K562 (cell line): Measurements from ENCODE around the gene COPA. TPM values are rescaled to one million over a fixed set of nuclear protein-coding genes. Genes with fewer than 3 reads are reported as not detected.

ENCODE experiments used
- ATAC-seq: fragments of 200-7000 bp; cut with Tn5 transposase; 3 replicates; pipeline ENCODE4 v1.9.1; 2020; ENCODE audit warnings: moderate library complexity
- BruUV-seq: library from RNA; stranded (reverse); fragments of 400-500 nt; replicated peaks from 2 replicates; lab custom pipeline; 2021; lab: Mats Ljungman, UMichigan
- CTCF ChIA-PET: fragments of 300-600 bp; formaldehyde crosslinking; extraction: SDS; loops from one replicate; lab custom pipeline; 2021; ENCODE audit warnings: low intra/inter-chr PET ratio; lab: Yijun Ruan, JAX
- POLR2A ChIA-PET: fragments of 300-600, 350-650 bp; sonication (Branson Sonifier 250); formaldehyde crosslinking; extraction: SDS; loops from one replicate; lab custom pipeline; 2021; ENCODE audit warnings: antibody characterized with exemption, inconsistent platforms; lab: Yijun Ruan, JAX
- DNase-seq, 4 experiments: peaks; one replicate each; pipeline versions ENCODE4 v3.0.0 to v3.0.0-alpha.2; 2011 to 2018; ENCODE audit warnings: low spot score in 3 of 4, mixed read lengths in 3 of 4; ENCODE audit errors: extremely low read depth in 1 of 4
- FAIRE-seq: peaks from 2 replicates; lab custom pipeline; 2011; peaks lifted over from hg19 to GRCh38; lab: Jason Lieb, UNC
- H2AFZ ChIP-seq: 2 replicates; pipeline ENCODE4 v1.6.0; 2011; ENCODE audit warnings: low read depth, low read length, control low read depth, inconsistent platforms
- H3K27ac ChIP-seq: fragments of 200-600 bp; 3 replicates; pipeline ENCODE4 v1.8.0; 2011; ENCODE audit warnings: low read depth, mild to moderate bottlenecking, control low read depth, inconsistent platforms, low read length, moderate library complexity, mixed read lengths; ENCODE audit errors: extremely low read depth
- H3K27me3 ChIP-seq, 2 experiments: fragments of 300-600 bp in 1 of 2; 2 replicates in 1 of 2; 3 replicates in 1 of 2; pipeline versions ENCODE4 v1.6.0 to v1.8.0; 2011; ENCODE audit warnings: inconsistent platforms in 2 of 2, low read length in 2 of 2, mild to moderate bottlenecking in 1 of 2, mixed read lengths in 1 of 2, moderate library complexity in 1 of 2; ENCODE audit not compliant: control insufficient read depth in 2 of 2, insufficient read depth in 2 of 2
- H3K36me3 ChIP-seq: fragments of 300-600 bp; 3 replicates; pipeline ENCODE4 v1.8.0; 2011; ENCODE audit warnings: mild to moderate bottlenecking, low read length, inconsistent platforms; ENCODE audit not compliant: control insufficient read depth, insufficient read depth
- H3K4me1 ChIP-seq, 2 experiments: fragments of 200-600 bp in 1 of 2; replicated peaks in 1 of 2; 2 replicates in 1 of 2; 3 replicates in 1 of 2; pipeline versions ENCODE4 v1.5.1 to v1.8.0; 2011; ENCODE audit warnings: inconsistent platforms in 2 of 2, low read length in 2 of 2, mild to moderate bottlenecking in 1 of 2, mixed read lengths in 1 of 2, moderate library complexity in 1 of 2; ENCODE audit not compliant: control insufficient read depth in 2 of 2, insufficient read depth in 2 of 2
- H3K4me2 ChIP-seq: 2 replicates; pipeline ENCODE4 v1.6.1; 2011; ENCODE audit warnings: low read length, control low read depth, inconsistent platforms, mixed read lengths; ENCODE audit not compliant: insufficient read depth
- H3K4me3 ChIP-seq: fragments of 200-600 bp; sonication (generic), shearing (Covaris generic); 2 replicates; pipeline ENCODE4 v1.5.1; 2016; ENCODE audit warnings: control low read depth, inconsistent platforms
- H3K79me2 ChIP-seq: fragments of 200-600 bp; 3 replicates; pipeline ENCODE4 v1.8.0; 2011; ENCODE audit warnings: low read length, inconsistent platforms; ENCODE audit not compliant: control insufficient read depth, insufficient read depth
- H3K9ac ChIP-seq, 2 experiments: 2 replicates each; pipeline versions ENCODE4 v1.6.0 to v1.6.1; 2011; ENCODE audit warnings: low read depth in 2 of 2, low read length in 2 of 2, control low read depth in 1 of 2, inconsistent platforms in 1 of 2, mild to moderate bottlenecking in 1 of 2, mixed read lengths in 1 of 2; ENCODE audit not compliant: insufficient read depth in 1 of 2
- H3K9me1 ChIP-seq: one replicate; pipeline ENCODE4 v1.6.0; 2011; ENCODE audit warnings: inconsistent platforms, mild to moderate bottlenecking, low read length, moderate library complexity; ENCODE audit not compliant: control insufficient read depth, insufficient read depth
- H3K9me3 ChIP-seq: replicated peaks from 2 replicates; pipeline ENCODE4 v1.5.1; 2011; ENCODE audit warnings: low read depth, low read length, inconsistent platforms; ENCODE audit not compliant: control insufficient read depth, insufficient read depth
- H4K20me1 ChIP-seq: replicated peaks from 2 replicates; pipeline ENCODE4 v1.6.1; 2011; ENCODE audit warnings: low read length, inconsistent platforms, mixed read lengths; ENCODE audit not compliant: control insufficient read depth, insufficient read depth
- CHD2 ChIP-seq: IDR thresholded peaks from 2 replicates; pipeline ENCODE4 v1.6.1; 2011; ENCODE audit warnings: low read depth, low read length
- ETV6 ChIP-seq, 3 experiments: fragments of 150-350 bp in 1 of 3; sonication (generic) in 1 of 3; formaldehyde crosslinking in 1 of 3; IDR thresholded peaks; 2 replicates each; pipeline versions ENCODE4 v1.6.1 to v1.8.0; 2014 to 2022; ENCODE audit warnings: borderline replicate concordance in 2 of 3, low read depth in 2 of 3, antibody characterized with exemption in 1 of 3, low read length in 1 of 3, mild to moderate bottlenecking in 1 of 3, missing genetic modification reagents in 1 of 3
- HDAC3 ChIP-seq: fragments of 450-650 bp; IDR thresholded peaks from 2 replicates; pipeline ENCODE4 v1.6.1; 2018; ENCODE audit warnings: borderline replicate concordance, mild to moderate bottlenecking, moderate library complexity; ENCODE audit not compliant: partially characterized antibody
- HNRNPK ChIP-seq: fragments of 200-400 bp; formaldehyde crosslinking; IDR thresholded peaks from one replicate; pipeline ENCODE4 v1.6.1; 2018; ENCODE audit warnings: mild to moderate bottlenecking, low read depth, low read length; ENCODE audit not compliant: poor library complexity, severe bottlenecking
- SMARCE1 ChIP-seq: fragments of 450-650 bp; IDR thresholded peaks from 2 replicates; pipeline ENCODE4 v1.7.1; 2016; ENCODE audit warnings: mild to moderate bottlenecking
- SNRNP70 ChIP-seq: fragments of 200-400 bp; formaldehyde crosslinking; optimal IDR thresholded peaks from 2 replicates; pipeline ENCODE3; 2017; ENCODE audit warnings: low read depth, low read length
- TRIM28 ChIP-seq: fragments of 450-650 bp; IDR thresholded peaks from 2 replicates; pipeline ENCODE4 v1.6.1; 2017
- ZNF668 ChIP-seq: fragments of 250-450 bp; sonication (Bioruptor Pico); IDR thresholded peaks from 2 replicates; pipeline ENCODE4 v1.8.0; 2022; ENCODE audit warnings: mild to moderate bottlenecking, inconsistent platforms
- in situ Hi-C: fragments of 300-500 bp; cut with MboI; formaldehyde crosslinking; loops from 4 replicates; pipeline ENCODE4 v1.15.0; 2018; ENCODE audit warnings: inconsistent platforms, mixed read lengths
- intact Hi-C: fragments of 100-400 bp; cut with micrococcal nuclease; formaldehyde crosslinking; loops from 2 replicates; pipeline ENCODE4 v1.14.2; 2022
- polyA plus RNA-seq, 8 experiments: library from polyadenylated mRNA; depleted of rRNA in 4 of 8; stranded (reverse) in 5 of 8; unstranded in 3 of 8; fragments of >200 nt; fragmentation: Nextera tagmentation in 2 of 8; fragmentation: Illumina TruSeq in 1 of 8; extraction: Ambion mirVana in 2 of 8; extraction: Trizol in 1 of 8; gene quantifications; 2 replicates each; pipeline versions ENCODE4 v1.2.1 to v1.2.3, GENCODE V29; 2011 to 2014; ENCODE audit warnings: inconsistent platforms in 1 of 8, missing spikeins in 1 of 8
- total RNA-seq, 7 experiments: library from RNA; depleted of rRNA in 6 of 7; stranded (reverse); fragments of >200 nt in 6 of 7; fragmentation: Illumina TruSeq in 2 of 7; extraction: Trizol in 2 of 7; gene quantifications; 2 replicates each; pipeline versions ENCODE4 v1.2.1 to v1.2.3, GENCODE V29; 2011 to 2021; ENCODE audit warnings: low replicate concordance in 1 of 7
- TF ChIP-seq, protein P1 (sequence below): sonication (generic); formaldehyde crosslinking; IDR thresholded peaks from 2 replicates; pipeline ENCODE4 v1.8.0; 2023; ENCODE audit warnings: missing genetic modification reagents, mild to moderate bottlenecking, borderline replicate concordance
- TF ChIP-seq, protein P2 (sequence below): fragments of 250-450 bp; sonication (Bioruptor Pico); IDR thresholded peaks from 2 replicates; pipeline ENCODE4 v1.8.0; 2022; ENCODE audit warnings: moderate library complexity, mild to moderate bottlenecking, inconsistent platforms
- TF ChIP-seq, protein P3 (sequence below): sonication (generic); formaldehyde crosslinking; IDR thresholded peaks from 2 replicates; pipeline ENCODE4 v1.8.0; 2022; ENCODE audit warnings: missing genetic modification reagents, mild to moderate bottlenecking, borderline replicate concordance

The COPA gene
- total and polyA plus RNA-seq, 9 of the 15 experiments (the other 6 are each of a cell fraction or from before 2014, with no cell fraction given) = 49.8 to 222 (median 110) TPM

DNA sequence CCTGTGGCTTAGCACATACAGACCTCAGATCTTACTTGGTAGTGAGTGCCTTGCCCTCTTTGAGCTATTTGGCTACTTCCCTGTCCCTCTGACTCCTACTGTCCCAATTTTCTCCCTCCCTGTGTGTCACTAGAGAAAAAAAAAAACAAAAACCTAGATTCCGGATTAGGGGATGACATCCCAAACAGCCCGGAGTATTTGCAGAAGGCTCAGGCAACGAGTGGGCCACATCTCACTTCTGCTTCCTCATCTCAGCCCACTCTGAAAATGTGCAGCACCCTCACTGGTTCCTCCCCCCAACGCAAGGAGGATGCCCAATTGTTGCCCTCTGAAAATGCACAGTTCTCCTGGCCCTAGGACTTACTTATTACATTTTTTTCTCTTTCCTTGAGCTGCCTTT is 28.7 kb upstream of the COPA start (continued):
- TF ChIP-seq, protein P1, sequence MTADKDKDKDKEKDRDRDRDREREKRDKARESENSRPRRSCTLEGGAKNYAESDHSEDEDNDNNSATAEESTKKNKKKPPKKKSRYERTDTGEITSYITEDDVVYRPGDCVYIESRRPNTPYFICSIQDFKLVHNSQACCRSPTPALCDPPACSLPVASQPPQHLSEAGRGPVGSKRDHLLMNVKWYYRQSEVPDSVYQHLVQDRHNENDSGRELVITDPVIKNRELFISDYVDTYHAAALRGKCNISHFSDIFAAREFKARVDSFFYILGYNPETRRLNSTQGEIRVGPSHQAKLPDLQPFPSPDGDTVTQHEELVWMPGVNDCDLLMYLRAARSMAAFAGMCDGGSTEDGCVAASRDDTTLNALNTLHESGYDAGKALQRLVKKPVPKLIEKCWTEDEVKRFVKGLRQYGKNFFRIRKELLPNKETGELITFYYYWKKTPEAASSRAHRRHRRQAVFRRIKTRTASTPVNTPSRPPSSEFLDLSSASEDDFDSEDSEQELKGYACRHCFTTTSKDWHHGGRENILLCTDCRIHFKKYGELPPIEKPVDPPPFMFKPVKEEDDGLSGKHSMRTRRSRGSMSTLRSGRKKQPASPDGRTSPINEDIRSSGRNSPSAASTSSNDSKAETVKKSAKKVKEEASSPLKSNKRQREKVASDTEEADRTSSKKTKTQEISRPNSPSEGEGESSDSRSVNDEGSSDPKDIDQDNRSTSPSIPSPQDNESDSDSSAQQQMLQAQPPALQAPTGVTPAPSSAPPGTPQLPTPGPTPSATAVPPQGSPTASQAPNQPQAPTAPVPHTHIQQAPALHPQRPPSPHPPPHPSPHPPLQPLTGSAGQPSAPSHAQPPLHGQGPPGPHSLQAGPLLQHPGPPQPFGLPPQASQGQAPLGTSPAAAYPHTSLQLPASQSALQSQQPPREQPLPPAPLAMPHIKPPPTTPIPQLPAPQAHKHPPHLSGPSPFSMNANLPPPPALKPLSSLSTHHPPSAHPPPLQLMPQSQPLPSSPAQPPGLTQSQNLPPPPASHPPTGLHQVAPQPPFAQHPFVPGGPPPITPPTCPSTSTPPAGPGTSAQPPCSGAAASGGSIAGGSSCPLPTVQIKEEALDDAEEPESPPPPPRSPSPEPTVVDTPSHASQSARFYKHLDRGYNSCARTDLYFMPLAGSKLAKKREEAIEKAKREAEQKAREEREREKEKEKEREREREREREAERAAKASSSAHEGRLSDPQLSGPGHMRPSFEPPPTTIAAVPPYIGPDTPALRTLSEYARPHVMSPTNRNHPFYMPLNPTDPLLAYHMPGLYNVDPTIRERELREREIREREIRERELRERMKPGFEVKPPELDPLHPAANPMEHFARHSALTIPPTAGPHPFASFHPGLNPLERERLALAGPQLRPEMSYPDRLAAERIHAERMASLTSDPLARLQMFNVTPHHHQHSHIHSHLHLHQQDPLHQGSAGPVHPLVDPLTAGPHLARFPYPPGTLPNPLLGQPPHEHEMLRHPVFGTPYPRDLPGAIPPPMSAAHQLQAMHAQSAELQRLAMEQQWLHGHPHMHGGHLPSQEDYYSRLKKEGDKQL (CRISPR knock-in tag) = no peak
- TF ChIP-seq, all 486 proteins: peak for 0

DNA sequence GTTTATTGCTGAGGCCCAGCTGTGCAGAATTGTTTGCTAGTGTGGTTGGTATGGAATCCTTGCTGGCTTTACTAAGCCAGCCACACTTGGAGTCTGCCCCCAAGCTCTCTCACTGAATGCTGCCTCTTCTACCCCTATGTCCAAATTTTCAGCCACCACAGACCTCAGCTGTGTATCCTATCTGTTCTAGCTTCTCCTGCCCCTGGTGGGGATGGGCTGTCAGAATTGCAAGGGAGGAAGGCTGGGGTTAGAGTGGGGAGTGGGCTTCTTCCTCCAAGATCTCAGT is 28.2 kb upstream of the COPA start:
- H3K9ac ChIP-seq = no peak overlapping the region; a peak in 1 of 4 replicates
- CTCF ChIA-PET = no interaction called here
- no peak overlapping the region for H3K4me2 ChIP-seq
- H3K4me3 ChIP-seq = no peak overlapping the region
- H3K9me1 ChIP-seq = no peaks in the 10 kb centered on the region
- FAIRE-seq = no peak
- no peaks in the 10 kb centered on the region for H3K36me3 ChIP-seq
- H3K9me3 ChIP-seq = no peaks in the 10 kb centered on the region
- no peak for DNase-seq
- H3K27ac ChIP-seq = no peak overlapping the region
- no TSS peak for BruUV-seq
- in situ Hi-C loops (loop anchor here (10.0 kb wide), 1 partner anchor 266 kb away; no protein-coding TSS in a partner anchor), intact Hi-C loops (no loop called here)
- H4K20me1 ChIP-seq = no peaks in the 10 kb centered on the region; the same call in 1 of the 2 replicates
- ATAC-seq = no peak
- POLR2A ChIA-PET = interaction anchor here (1.1 to 1.5 kb wide), 2 partner anchors 8 to 14 kb away, joined by 4 read pairs; no protein-coding TSS in a partner anchor
- no peaks in the 10 kb centered on the region; a peak in 1 of 5 replicates for H3K27me3 ChIP-seq
- H3K4me1 ChIP-seq = peaks cover 38 to 42% of the 10 kb centered on the region in 2 experiments
- H2AFZ ChIP-seq = no peak overlapping the region
- H3K79me2 ChIP-seq = no peaks in the 10 kb centered on the region
- TF ChIP-seq SMARCE1 = no peak
- no peak for TF ChIP-seq ZNF668 (CRISPR knock-in tag)
- no peak for TF ChIP-seq HDAC3
- TF ChIP-seq, protein P2, sequence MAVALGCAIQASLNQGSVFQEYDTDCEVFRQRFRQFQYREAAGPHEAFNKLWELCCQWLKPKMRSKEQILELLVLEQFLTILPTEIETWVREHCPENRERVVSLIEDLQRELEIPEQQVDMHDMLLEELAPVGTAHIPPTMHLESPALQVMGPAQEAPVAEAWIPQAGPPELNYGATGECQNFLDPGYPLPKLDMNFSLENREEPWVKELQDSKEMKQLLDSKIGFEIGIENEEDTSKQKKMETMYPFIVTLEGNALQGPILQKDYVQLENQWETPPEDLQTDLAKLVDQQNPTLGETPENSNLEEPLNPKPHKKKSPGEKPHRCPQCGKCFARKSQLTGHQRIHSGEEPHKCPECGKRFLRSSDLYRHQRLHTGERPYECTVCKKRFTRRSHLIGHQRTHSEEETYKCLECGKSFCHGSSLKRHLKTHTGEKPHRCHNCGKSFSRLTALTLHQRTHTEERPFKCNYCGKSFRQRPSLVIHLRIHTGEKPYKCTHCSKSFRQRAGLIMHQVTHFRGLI (CRISPR knock-in tag) = no peak
- TF ChIP-seq HNRNPK = no peak
- no peak for TF ChIP-seq CHD2
- TF ChIP-seq, protein P3, sequence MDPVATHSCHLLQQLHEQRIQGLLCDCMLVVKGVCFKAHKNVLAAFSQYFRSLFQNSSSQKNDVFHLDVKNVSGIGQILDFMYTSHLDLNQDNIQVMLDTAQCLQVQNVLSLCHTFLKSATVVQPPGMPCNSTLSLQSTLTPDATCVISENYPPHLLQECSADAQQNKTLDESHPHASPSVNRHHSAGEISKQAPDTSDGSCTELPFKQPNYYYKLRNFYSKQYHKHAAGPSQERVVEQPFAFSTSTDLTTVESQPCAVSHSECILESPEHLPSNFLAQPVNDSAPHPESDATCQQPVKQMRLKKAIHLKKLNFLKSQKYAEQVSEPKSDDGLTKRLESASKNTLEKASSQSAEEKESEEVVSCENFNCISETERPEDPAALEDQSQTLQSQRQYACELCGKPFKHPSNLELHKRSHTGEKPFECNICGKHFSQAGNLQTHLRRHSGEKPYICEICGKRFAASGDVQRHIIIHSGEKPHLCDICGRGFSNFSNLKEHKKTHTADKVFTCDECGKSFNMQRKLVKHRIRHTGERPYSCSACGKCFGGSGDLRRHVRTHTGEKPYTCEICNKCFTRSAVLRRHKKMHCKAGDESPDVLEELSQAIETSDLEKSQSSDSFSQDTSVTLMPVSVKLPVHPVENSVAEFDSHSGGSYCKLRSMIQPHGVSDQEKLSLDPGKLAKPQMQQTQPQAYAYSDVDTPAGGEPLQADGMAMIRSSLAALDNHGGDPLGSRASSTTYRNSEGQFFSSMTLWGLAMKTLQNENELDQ (CRISPR knock-in tag) = no peak
- TF ChIP-seq SNRNP70 = no peak
- no peak for TF ChIP-seq ETV6 (IDR thresholded peaks at IDR 0.05; ENCODE audit: borderline replicate concordance in 1 of 2, low read depth in 2 of 2, low read length in 1 of 2)
- TF ChIP-seq ETV6 (CRISPR knock-in tag; IDR thresholded peaks at IDR 0.05; ENCODE audit: borderline replicate concordance) = no peak
- TF ChIP-seq TRIM28 = no peak
